CD4-positive, alpha-beta T cell treated with Interleukin-15 for 1 hour (primary cell): ENCODE data around the gene DOP1A.
"Not testable (repeated sequence)": the region's sequence is repeated elsewhere in the genome, so short reads cannot be mapped to it uniquely, and the experiment has no call there.

Experiments
- DNase-seq: peaks from one replicate; pipeline ENCODE4 v3.0.0-alpha.2; 2020

Gene DOP1A

DNA sequence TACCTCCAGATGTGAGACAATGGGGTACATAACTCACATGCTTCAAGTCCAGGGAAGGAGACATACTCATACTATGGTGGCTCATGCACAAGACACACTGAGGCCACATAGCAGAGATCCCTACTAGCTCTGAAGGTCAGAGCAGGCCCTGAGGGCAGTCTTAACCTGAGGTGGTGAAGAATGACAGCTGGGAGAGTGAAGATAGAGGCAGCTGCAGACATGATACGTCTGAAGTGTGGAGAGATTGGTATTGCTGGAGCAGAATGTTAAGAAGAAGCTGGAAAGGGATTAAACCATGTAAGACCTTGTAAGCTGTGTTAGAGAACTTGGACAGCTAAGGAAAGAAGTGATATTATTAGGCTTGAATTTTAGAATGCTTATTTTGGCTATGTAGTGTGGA lies 92.7 kb downstream of the DOP1A start:
- DNase-seq, result no peak

DNA sequence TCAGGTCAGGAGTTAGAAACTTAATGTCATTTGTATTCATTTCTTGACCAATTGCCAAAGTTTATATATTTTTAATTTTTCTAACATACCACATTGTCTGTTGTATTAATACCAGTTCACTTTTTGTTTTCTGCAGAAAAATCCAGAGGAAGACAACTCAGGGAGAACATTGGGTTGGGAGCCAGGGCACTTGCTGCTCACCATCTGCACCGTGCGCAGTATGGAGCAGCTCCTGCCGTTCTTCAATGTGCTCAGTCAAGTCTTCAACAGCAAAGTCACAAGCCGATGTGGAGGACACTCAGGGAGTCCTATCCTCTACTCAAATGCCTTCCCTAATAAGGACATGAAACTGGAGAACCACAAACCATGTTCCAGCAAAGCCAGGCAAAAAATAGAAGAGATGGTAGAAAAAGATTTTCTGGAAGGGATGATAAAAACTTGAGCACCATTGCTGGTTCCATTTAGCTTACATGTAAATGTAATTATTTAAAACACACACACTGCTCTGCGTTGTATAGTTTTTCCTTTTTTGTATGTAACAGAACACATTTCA lies 100.3 kb downstream of the DOP1A start:
- DNase-seq, result no peak

GRCh38 chr6:83168556-83168955 lies 101.1 kb downstream of the DOP1A start:
- no peak for DNase-seq

DNA sequence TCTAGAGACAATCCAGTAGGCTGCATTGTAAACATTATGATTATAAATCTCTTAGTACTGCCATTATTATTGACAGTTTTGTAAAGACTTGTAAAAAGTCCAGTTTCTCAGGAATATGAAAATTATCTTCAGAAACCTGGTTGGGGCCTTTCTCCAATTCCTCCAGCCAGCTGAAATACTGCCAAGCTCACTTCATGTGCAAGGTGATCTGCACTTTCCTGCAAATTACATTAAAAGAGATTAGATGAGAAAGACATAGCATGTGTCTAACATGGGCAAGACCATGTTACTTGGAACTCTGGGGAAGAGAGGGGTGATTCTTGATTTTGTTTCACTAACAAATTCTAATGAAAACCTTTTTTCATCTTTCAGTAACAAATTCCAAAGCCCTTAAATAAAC lies 101.6 kb downstream of the DOP1A start:
- no peak for DNase-seq

- DNase-seq, result no peak
These were observed 102.0 kb downstream of the DOP1A start for GRCh38 chr6:83169511-83169910.

DNA sequence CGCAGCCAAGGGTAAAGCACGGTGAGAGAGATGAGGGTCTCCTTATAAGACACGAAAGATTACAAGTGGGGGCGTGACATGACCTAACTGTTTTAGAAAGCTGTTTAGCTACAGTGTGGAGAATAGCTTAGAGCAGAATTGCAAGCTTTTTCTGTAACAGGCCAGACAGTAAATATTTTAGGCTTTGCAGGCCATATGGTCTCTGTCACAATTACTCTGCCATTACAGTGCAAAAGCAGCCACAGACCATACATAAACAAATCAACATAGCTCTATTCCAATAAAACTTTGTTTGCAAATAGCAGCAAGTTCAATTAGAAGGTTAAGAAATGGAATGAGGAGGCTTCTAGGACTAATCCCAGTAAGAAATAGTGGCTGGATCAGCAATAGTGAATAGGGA lies 108.8 kb downstream of the DOP1A start:
- DNase-seq, result no peak

DNA sequence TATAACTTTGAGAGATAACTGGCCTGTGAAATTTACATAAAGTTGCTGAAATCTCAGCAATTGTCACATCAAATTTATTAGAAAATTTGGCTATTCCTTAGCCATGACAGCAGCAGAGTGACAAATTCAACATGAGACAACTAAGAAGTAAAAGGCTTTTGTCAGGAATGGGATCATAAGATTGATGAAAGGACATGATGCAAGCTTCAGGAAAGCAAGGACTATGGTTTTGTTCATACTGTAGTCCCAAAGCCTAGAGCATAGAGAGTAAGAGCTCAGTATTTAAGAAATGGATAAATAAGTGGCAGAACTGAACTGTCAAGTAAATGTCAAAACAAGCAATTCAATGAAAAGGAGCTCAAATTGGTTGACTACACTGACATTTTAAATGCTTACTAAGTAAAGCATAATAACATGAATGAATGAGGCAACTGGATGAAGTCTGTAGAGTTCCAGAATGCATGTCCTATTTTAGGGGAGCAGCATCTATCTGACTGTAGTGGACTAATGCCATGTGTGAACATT lies 113.0 kb downstream of the DOP1A start:
- DNase-seq, result no peak

DNA sequence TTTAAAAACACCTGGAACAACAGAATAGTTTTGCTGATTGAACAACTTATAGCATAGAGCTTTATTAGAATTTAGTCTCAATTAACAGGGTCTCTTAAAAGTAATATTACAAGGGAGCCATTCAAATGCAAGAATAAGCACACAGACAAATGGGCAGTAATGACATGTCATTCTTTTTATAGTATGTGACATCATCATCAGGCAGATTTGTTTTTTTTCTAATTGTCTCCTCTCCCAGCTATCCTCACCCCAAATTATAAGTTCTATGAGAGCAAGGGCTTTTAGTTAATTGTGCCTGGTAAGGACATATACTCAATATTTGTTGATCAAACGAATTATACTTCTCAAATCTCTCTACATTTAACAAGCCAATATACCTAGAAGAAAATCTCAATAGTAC lies 114.6 kb downstream of the DOP1A start:
- DNase-seq, result no peak

DNA sequence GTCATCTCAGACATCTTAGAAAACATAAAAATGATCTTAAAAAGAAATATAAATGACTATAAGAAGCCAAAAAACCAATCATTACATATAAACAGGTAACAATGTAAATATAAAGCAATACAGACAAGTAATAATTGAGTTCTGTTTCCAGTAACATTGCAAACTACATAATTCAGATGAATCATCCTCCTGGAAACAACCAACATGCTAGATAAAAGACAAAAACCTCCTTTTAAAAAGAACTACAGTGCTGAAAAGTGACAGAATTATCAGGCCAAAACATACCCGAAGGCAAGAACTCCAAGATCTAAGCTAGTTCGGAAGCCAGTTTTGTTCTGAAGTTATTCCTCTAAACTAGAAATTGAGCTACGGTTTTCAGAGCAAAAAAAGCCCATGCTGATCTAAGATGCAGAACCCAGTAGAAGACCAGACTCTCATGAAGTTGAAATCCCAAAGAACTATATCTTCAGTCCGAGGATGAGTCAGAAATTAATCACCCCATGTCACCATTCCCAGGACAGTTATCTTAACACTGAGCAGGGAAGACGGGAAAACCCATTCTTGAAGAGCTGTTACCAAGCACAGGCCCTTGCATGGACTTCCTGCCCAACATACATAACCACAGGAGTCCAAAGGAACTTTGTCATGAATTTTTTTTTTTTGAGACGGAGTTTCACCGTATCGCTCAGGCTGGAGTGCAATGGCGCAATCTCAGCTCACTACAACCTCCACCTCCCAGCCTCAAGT lies 115.8 kb downstream of the DOP1A start:
- DNase-seq, result no peak

DNA sequence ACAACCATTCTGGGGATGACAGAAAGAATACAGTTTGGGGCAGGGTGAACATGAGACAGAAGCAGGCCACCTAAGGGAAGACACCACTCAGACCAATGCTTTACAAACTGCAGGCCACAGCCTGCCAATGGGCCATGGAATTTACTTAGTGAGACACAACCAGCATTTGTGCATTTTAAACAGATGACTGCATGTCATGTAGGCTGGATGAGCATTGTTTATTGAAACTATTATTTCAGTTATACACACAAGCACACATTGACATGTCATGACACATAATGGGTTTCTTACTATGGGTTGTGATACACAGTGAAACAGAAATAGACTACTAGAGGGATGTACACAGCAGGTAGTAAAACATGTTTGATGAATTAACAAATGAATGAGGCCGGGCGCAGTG lies 117.6 kb downstream of the DOP1A start:
- DNase-seq, result no peak

GRCh38 chr6:83188501-83188900 lies 121.0 kb downstream of the DOP1A start:
- DNase-seq, result no peak

GRCh38 chr6:83190626-83191025 lies 123.2 kb downstream of the DOP1A start:
- no peak for DNase-seq

GRCh38 chr6:83191974-83192373 lies 124.5 kb downstream of the DOP1A start:
- not testable (repeated sequence) for DNase-seq

DNA sequence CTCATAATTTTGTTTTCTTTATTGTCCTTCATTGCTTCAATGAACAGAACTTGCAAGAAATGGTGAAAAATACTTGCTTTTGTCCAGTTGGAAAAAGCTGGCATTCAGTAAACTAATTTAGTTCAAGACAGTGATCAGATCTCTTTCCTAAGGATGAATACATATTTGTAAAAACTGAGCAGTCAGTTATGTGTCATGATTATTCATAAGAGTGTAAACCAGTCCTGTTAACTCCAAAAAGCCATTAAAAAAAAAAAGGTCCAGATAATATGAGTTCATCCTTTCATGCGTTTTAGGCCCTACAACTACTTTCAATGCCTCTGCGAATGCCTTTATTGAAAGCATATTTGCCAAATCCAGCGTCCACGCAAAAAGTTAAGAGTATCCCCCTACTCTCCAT lies 125.0 kb downstream of the DOP1A start:
- no peak for DNase-seq

- DNase-seq, result peak; percentile 91
These were observed 125.6 kb downstream of the DOP1A start, which contains the start of the genes PGM3 and RWDD2A for GRCh38 chr6:83192871-83193746. PGM3 (minus strand) TSS chr6:83193265; CDS start chr6:83191012, 2,253 bp downstream. RWDD2A (plus strand) TSS chr6:83193357; CDS start chr6:83194452, 1,095 bp downstream.

GRCh38 chr6:83193747-83194566 lies 126.5 kb downstream of the DOP1A start:
- peak; percentile 16 for DNase-seq

- DNase-seq, result no peak
These were observed 131.2 kb downstream of the DOP1A start for GRCh38 chr6:83198486-83199172.

GRCh38 chr6:83199173-83199862 lies 131.8 kb downstream of the DOP1A start:
- DNase-seq, result no peak

GRCh38 chr6:83199863-83200225 lies 132.4 kb downstream of the DOP1A start:
- DNase-seq, result no peak

DNA sequence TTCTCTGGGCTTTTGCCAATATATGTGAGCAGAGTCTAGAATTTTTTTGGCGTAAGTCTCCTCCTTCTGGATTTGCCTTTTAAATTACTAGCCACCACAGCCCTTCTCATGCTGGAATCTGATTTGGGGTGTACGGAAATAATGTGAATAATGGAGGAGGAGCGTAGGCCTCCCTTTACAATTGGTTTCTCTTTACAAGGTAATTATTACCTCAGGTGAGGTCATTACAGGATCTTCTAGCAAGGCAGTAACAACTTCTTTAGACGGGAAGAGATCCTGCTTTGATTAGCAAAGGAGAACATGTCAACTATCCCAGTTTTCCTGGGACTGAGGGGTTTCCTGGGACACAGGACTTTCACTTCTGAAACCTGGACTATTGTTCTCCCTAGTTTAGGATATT lies 134.6 kb downstream of the DOP1A start:
- DNase-seq, result no peak
